K562 (cell line): Measurements from ENCODE around the gene RASAL3. TPM values are rescaled to one million over a fixed set of nuclear protein-coding genes. Genes with fewer than 3 reads are reported as not detected.

ENCODE experiments used
- ATAC-seq: fragments of 200-7000 bp; cut with Tn5 transposase; 3 replicates; pipeline ENCODE4 v1.9.1; 2020; ENCODE audit warnings: moderate library complexity
- BruUV-seq: library from RNA; stranded (reverse); fragments of 400-500 nt; replicated peaks from 2 replicates; lab custom pipeline; 2021; lab: Mats Ljungman, UMichigan
- CTCF ChIA-PET: fragments of 300-600 bp; formaldehyde crosslinking; extraction: SDS; loops from one replicate; lab custom pipeline; 2021; ENCODE audit warnings: low intra/inter-chr PET ratio; lab: Yijun Ruan, JAX
- POLR2A ChIA-PET: fragments of 300-600, 350-650 bp; sonication (Branson Sonifier 250); formaldehyde crosslinking; extraction: SDS; loops from one replicate; lab custom pipeline; 2021; ENCODE audit warnings: antibody characterized with exemption, inconsistent platforms; lab: Yijun Ruan, JAX
- DNase-seq, 4 experiments: peaks; one replicate each; pipeline versions ENCODE4 v3.0.0 to v3.0.0-alpha.2; 2011 to 2018; ENCODE audit warnings: low spot score in 3 of 4, mixed read lengths in 3 of 4; ENCODE audit errors: extremely low read depth in 1 of 4
- FAIRE-seq: peaks from 2 replicates; lab custom pipeline; 2011; peaks lifted over from hg19 to GRCh38; lab: Jason Lieb, UNC
- H2AFZ ChIP-seq: 2 replicates; pipeline ENCODE4 v1.6.0; 2011; ENCODE audit warnings: low read depth, low read length, control low read depth, inconsistent platforms
- H3K27ac ChIP-seq: fragments of 200-600 bp; 3 replicates; pipeline ENCODE4 v1.8.0; 2011; ENCODE audit warnings: low read depth, mild to moderate bottlenecking, control low read depth, inconsistent platforms, low read length, moderate library complexity, mixed read lengths; ENCODE audit errors: extremely low read depth
- H3K27me3 ChIP-seq, 2 experiments: fragments of 300-600 bp in 1 of 2; 2 replicates in 1 of 2; 3 replicates in 1 of 2; pipeline versions ENCODE4 v1.6.0 to v1.8.0; 2011; ENCODE audit warnings: inconsistent platforms in 2 of 2, low read length in 2 of 2, mild to moderate bottlenecking in 1 of 2, mixed read lengths in 1 of 2, moderate library complexity in 1 of 2; ENCODE audit not compliant: control insufficient read depth in 2 of 2, insufficient read depth in 2 of 2
- H3K36me3 ChIP-seq: fragments of 300-600 bp; 3 replicates; pipeline ENCODE4 v1.8.0; 2011; ENCODE audit warnings: mild to moderate bottlenecking, low read length, inconsistent platforms; ENCODE audit not compliant: control insufficient read depth, insufficient read depth
- H3K4me1 ChIP-seq, 2 experiments: fragments of 200-600 bp in 1 of 2; replicated peaks in 1 of 2; 2 replicates in 1 of 2; 3 replicates in 1 of 2; pipeline versions ENCODE4 v1.5.1 to v1.8.0; 2011; ENCODE audit warnings: inconsistent platforms in 2 of 2, low read length in 2 of 2, mild to moderate bottlenecking in 1 of 2, mixed read lengths in 1 of 2, moderate library complexity in 1 of 2; ENCODE audit not compliant: control insufficient read depth in 2 of 2, insufficient read depth in 2 of 2
- H3K4me2 ChIP-seq: 2 replicates; pipeline ENCODE4 v1.6.1; 2011; ENCODE audit warnings: low read length, control low read depth, inconsistent platforms, mixed read lengths; ENCODE audit not compliant: insufficient read depth
- H3K4me3 ChIP-seq: fragments of 200-600 bp; sonication (generic), shearing (Covaris generic); 2 replicates; pipeline ENCODE4 v1.5.1; 2016; ENCODE audit warnings: control low read depth, inconsistent platforms
- H3K79me2 ChIP-seq: fragments of 200-600 bp; 3 replicates; pipeline ENCODE4 v1.8.0; 2011; ENCODE audit warnings: low read length, inconsistent platforms; ENCODE audit not compliant: control insufficient read depth, insufficient read depth
- H3K9ac ChIP-seq, 2 experiments: 2 replicates each; pipeline versions ENCODE4 v1.6.0 to v1.6.1; 2011; ENCODE audit warnings: low read depth in 2 of 2, low read length in 2 of 2, control low read depth in 1 of 2, inconsistent platforms in 1 of 2, mild to moderate bottlenecking in 1 of 2, mixed read lengths in 1 of 2; ENCODE audit not compliant: insufficient read depth in 1 of 2
- H3K9me1 ChIP-seq: one replicate; pipeline ENCODE4 v1.6.0; 2011; ENCODE audit warnings: inconsistent platforms, mild to moderate bottlenecking, low read length, moderate library complexity; ENCODE audit not compliant: control insufficient read depth, insufficient read depth
- H3K9me3 ChIP-seq: replicated peaks from 2 replicates; pipeline ENCODE4 v1.5.1; 2011; ENCODE audit warnings: low read depth, low read length, inconsistent platforms; ENCODE audit not compliant: control insufficient read depth, insufficient read depth
- H4K20me1 ChIP-seq: replicated peaks from 2 replicates; pipeline ENCODE4 v1.6.1; 2011; ENCODE audit warnings: low read length, inconsistent platforms, mixed read lengths; ENCODE audit not compliant: control insufficient read depth, insufficient read depth
- E2F5 ChIP-seq: sonication (generic); formaldehyde crosslinking; IDR thresholded peaks from 2 replicates; pipeline ENCODE4 v1.8.0; 2022; ENCODE audit warnings: mild to moderate bottlenecking, missing genetic modification reagents
- PHF21A ChIP-seq: fragments of 450-650 bp; IDR thresholded peaks from 2 replicates; pipeline ENCODE4 v1.6.1; 2017; ENCODE audit warnings: low read depth, borderline replicate concordance
- RBFOX2 ChIP-seq: fragments of 200-400 bp; formaldehyde crosslinking; IDR thresholded peaks from 2 replicates; pipeline ENCODE4 v1.6.1; 2017; ENCODE audit warnings: low read depth, mild to moderate bottlenecking, low read length, moderate library complexity
- WGBS: fragments of 100-300 bp; shearing (Covaris generic); methylation state at CpG from one replicate; pipeline ENCODE4 v1.1.6; 2016; ENCODE audit warnings: low coverage, mixed read lengths; ENCODE audit not compliant: insufficient coverage; ENCODE audit errors: missing lambda C conversion rate; 5-methylcytosine and 5-hydroxymethylcytosine counted together
- in situ Hi-C: fragments of 300-500 bp; cut with MboI; formaldehyde crosslinking; loops from 4 replicates; pipeline ENCODE4 v1.15.0; 2018; ENCODE audit warnings: inconsistent platforms, mixed read lengths
- intact Hi-C: fragments of 100-400 bp; cut with micrococcal nuclease; formaldehyde crosslinking; loops from 2 replicates; pipeline ENCODE4 v1.14.2; 2022
- microRNA counts: library from miRNA; unstranded; fragments of <30 nt; microRNA quantifications from one replicate; lab custom pipeline; 2016
- microRNA-seq: library from miRNA; unstranded; fragments of <30 nt; microRNA quantifications from one replicate; pipeline ENCODE4, GENCODE V29; 2018; ENCODE audit warnings: borderline microRNAs expressed
- polyA plus RNA-seq, 8 experiments: library from polyadenylated mRNA; depleted of rRNA in 4 of 8; stranded (reverse) in 5 of 8; unstranded in 3 of 8; fragments of >200 nt; fragmentation: Nextera tagmentation in 2 of 8; fragmentation: Illumina TruSeq in 1 of 8; extraction: Ambion mirVana in 2 of 8; extraction: Trizol in 1 of 8; gene quantifications; 2 replicates each; pipeline versions ENCODE4 v1.2.1 to v1.2.3, GENCODE V29; 2011 to 2014; ENCODE audit warnings: inconsistent platforms in 1 of 8, missing spikeins in 1 of 8
- small RNA-seq: library from RNA; depleted of rRNA; stranded (forward); fragments of <200 nt; gene quantifications from one replicate; pipeline ENCODE3, GENCODE V24; 2014
- total RNA-seq, 7 experiments: library from RNA; depleted of rRNA in 6 of 7; stranded (reverse); fragments of >200 nt in 6 of 7; fragmentation: Illumina TruSeq in 2 of 7; extraction: Trizol in 2 of 7; gene quantifications; 2 replicates each; pipeline versions ENCODE4 v1.2.1 to v1.2.3, GENCODE V29; 2011 to 2021; ENCODE audit warnings: low replicate concordance in 1 of 7

Gene RASAL3
- total and polyA plus RNA-seq, 9 of the 15 experiments (the other 6 are each of a cell fraction or from before 2014, with no cell fraction given) = 0.07 to 0.44 TPM; not detected in 7

GRCh38 chr19:15402411-15403150 is 61.8 kb downstream of the RASAL3 start:
- Histone ChIP-seq H3K4me2 (no peak overlapping the region), H4K20me1 (peaks cover 20% of the 10 kb centered on the region)
- TF ChIP-seq PHF21A (no peak), E2F5 (CRISPR knock-in tag) (no peak), RBFOX2 (peak; percentile 45; the same call in 1 of the 2 replicates)
- TF ChIP-seq, all 486 proteins: peak for 1
- in situ Hi-C loops = no loop called here
- intact Hi-C loops = no loop called here
- H3K9me1 ChIP-seq = peaks cover 5% of the 10 kb centered on the region
- no peaks in the 10 kb centered on the region for H3K9me3 ChIP-seq
- peaks cover 91% of the 10 kb centered on the region for H3K36me3 ChIP-seq
- peak overlapping the region in 1 of 2 experiments; percentile 41; a peak in 1 of 4 replicates for H3K9ac ChIP-seq
- peaks cover 63% of the 10 kb centered on the region for H3K79me2 ChIP-seq
- FAIRE-seq = no peak
- H3K27ac ChIP-seq = no peak overlapping the region
- BruUV-seq = no TSS peak
- ChIA-PET POLR2A (interaction anchor here (0.9 to 1.9 kb wide), 4 partner anchors 11 to 24 kb away, joined by 3 to 7 read pairs (median 4); partner anchors contain the start of gene AKAP8L), CTCF (no interaction called here)
- H3K4me3 ChIP-seq = no peak overlapping the region
- no peak for DNase-seq
- H3K4me1 ChIP-seq = peaks cover 2 to 16% of the 10 kb centered on the region in 2 experiments; a peak in 4 of 5 replicates
- no peaks in the 10 kb centered on the region for H3K27me3 ChIP-seq
- no peak for ATAC-seq
- WGBS = 96% methylated on average over 14 of the region's 15 CpGs
- no peak overlapping the region for H2AFZ ChIP-seq

MicroRNA genes within 50 kb of the gene (microRNA counts, 767-probe panel; counts per million panel counts)
- 870 counts per million, percentile 17 among the panel's probes with 10 or more counts for microRNA hsa-miR-1470 (lab: Ali Mortazavi, UCI)

Small RNA genes within 50 kb of the gene (microRNA-seq; reads per million reads assigned to microRNA genes)
- not detected for gene MIR1470

Small RNA genes within 50 kb of the gene (small RNA-seq; reads per million reads assigned to genes)
- not detected for gene MIR1470

Other genes starting within 250 kb of the RASAL3 start
Only the 7 nearest of the 10 such genes appear.
- 15.6 and 24.0 TPM in 2 replicates for gene BRD4, start 132.0 kb downstream of the RASAL3 start, total RNA-seq (2014; rRNA removed)
- 11.3 and 13.0 TPM in 2 replicates for gene BRD4, start 132.0 kb downstream of the RASAL3 start, total RNA-seq (2014; rRNA removed; fragmentation: Illumina TruSeq; extraction: Trizol)
- gene BRD4, start 132.0 kb downstream of the RASAL3 start, total RNA-seq (2015; rRNA removed; fragmentation: Illumina TruSeq; extraction: Trizol) = 16.1 and 18.2 TPM in 2 replicates
- gene BRD4, start 132.0 kb downstream of the RASAL3 start, total RNA-seq (2021) = 93.7 and 105 TPM in 2 replicates
- gene BRD4, start 132.0 kb downstream of the RASAL3 start, polyA plus RNA-seq (2011; rRNA removed) = 8.9 and 11.0 TPM in 2 replicates
- 35.3 and 43.4 TPM in 2 replicates for gene BRD4, start 132.0 kb downstream of the RASAL3 start, polyA plus RNA-seq (2014; fragmentation: Illumina TruSeq; extraction: Trizol)
- gene BRD4, start 132.0 kb downstream of the RASAL3 start, polyA plus RNA-seq (2014; fragmentation: Nextera tagmentation; extraction: Ambion mirVana) = 1 to 10 TPM; 1.8 to 5.4 TPM
- gene BRD4, start 132.0 kb downstream of the RASAL3 start, polyA plus RNA-seq (2014; rRNA removed) = 23.3 and 24.3 TPM in 2 replicates
- gene AKAP8, start 84.8 kb downstream of the RASAL3 start, total RNA-seq (2014; rRNA removed) = 33.5 and 34.2 TPM in 2 replicates
- gene AKAP8, start 84.8 kb downstream of the RASAL3 start, total RNA-seq (2014; rRNA removed; fragmentation: Illumina TruSeq; extraction: Trizol) = 13.3 and 13.8 TPM in 2 replicates
- gene AKAP8, start 84.8 kb downstream of the RASAL3 start, total RNA-seq (2015; rRNA removed; fragmentation: Illumina TruSeq; extraction: Trizol) = 20.2 and 22.6 TPM in 2 replicates
- 49.9 and 56.5 TPM in 2 replicates for gene AKAP8, start 84.8 kb downstream of the RASAL3 start, total RNA-seq (2021)
- gene AKAP8, start 84.8 kb downstream of the RASAL3 start, polyA plus RNA-seq (2011; rRNA removed) = 15.0 and 18.4 TPM in 2 replicates
- gene AKAP8, start 84.8 kb downstream of the RASAL3 start, polyA plus RNA-seq (2014; fragmentation: Illumina TruSeq; extraction: Trizol) = 14.6 and 17.0 TPM in 2 replicates
- 1 to 10 TPM; 3.4 to 4.4 TPM for gene AKAP8, start 84.8 kb downstream of the RASAL3 start, polyA plus RNA-seq (2014; fragmentation: Nextera tagmentation; extraction: Ambion mirVana)
- 25.5 and 27.4 TPM in 2 replicates for gene AKAP8, start 84.8 kb downstream of the RASAL3 start, polyA plus RNA-seq (2014; rRNA removed)
- gene AKAP8L, start 45.6 kb downstream of the RASAL3 start, total RNA-seq (2014; rRNA removed) = 108 and 121 TPM in 2 replicates
- gene AKAP8L, start 45.6 kb downstream of the RASAL3 start, total RNA-seq (2014; rRNA removed; fragmentation: Illumina TruSeq; extraction: Trizol) = 61.1 and 65.5 TPM in 2 replicates
- gene AKAP8L, start 45.6 kb downstream of the RASAL3 start, total RNA-seq (2015; rRNA removed; fragmentation: Illumina TruSeq; extraction: Trizol) = 66.6 and 70.7 TPM in 2 replicates
- 107 and 116 TPM in 2 replicates for gene AKAP8L, start 45.6 kb downstream of the RASAL3 start, total RNA-seq (2021)
- gene AKAP8L, start 45.6 kb downstream of the RASAL3 start, polyA plus RNA-seq (2011; rRNA removed) = 56.8 and 95.7 TPM in 2 replicates
- gene AKAP8L, start 45.6 kb downstream of the RASAL3 start, polyA plus RNA-seq (2014; fragmentation: Illumina TruSeq; extraction: Trizol) = 75.8 and 84.0 TPM in 2 replicates
- gene AKAP8L, start 45.6 kb downstream of the RASAL3 start, polyA plus RNA-seq (2014; fragmentation: Nextera tagmentation; extraction: Ambion mirVana) = 1 to 10 TPM; 2.4 to 7.0 TPM
- gene AKAP8L, start 45.6 kb downstream of the RASAL3 start, polyA plus RNA-seq (2014; rRNA removed) = 92.5 and 111 TPM in 2 replicates
- gene WIZ, start 14.6 kb downstream of the RASAL3 start, total RNA-seq (2014; rRNA removed) = 13.9 and 16.0 TPM in 2 replicates
- 1.1 and 1.3 TPM in 2 replicates for gene WIZ, start 14.6 kb downstream of the RASAL3 start, total RNA-seq (2014; rRNA removed; fragmentation: Illumina TruSeq; extraction: Trizol)
- gene WIZ, start 14.6 kb downstream of the RASAL3 start, total RNA-seq (2015; rRNA removed; fragmentation: Illumina TruSeq; extraction: Trizol) = 4.8 and 5.4 TPM in 2 replicates
- gene WIZ, start 14.6 kb downstream of the RASAL3 start, total RNA-seq (2021) = 32.7 and 37.5 TPM in 2 replicates
- gene WIZ, start 14.6 kb downstream of the RASAL3 start, polyA plus RNA-seq (2011; rRNA removed) = 3.7 and 4.7 TPM in 2 replicates
- 9.4 and 22.9 TPM in 2 replicates for gene WIZ, start 14.6 kb downstream of the RASAL3 start, polyA plus RNA-seq (2014; fragmentation: Illumina TruSeq; extraction: Trizol)
- gene WIZ, start 14.6 kb downstream of the RASAL3 start, polyA plus RNA-seq (2014; fragmentation: Nextera tagmentation; extraction: Ambion mirVana) = under 1 TPM; 0.06 to 0.08 TPM
- gene WIZ, start 14.6 kb downstream of the RASAL3 start, polyA plus RNA-seq (2014; rRNA removed) = 19.1 and 21.8 TPM in 2 replicates
- not detected in 2 replicates for gene PGLYRP2, start 15.0 kb upstream of the RASAL3 start, total RNA-seq (2014; rRNA removed)
- gene PGLYRP2, start 15.0 kb upstream of the RASAL3 start, total RNA-seq (2014; rRNA removed; fragmentation: Illumina TruSeq; extraction: Trizol) = not detected in 2 replicates
- gene PGLYRP2, start 15.0 kb upstream of the RASAL3 start, total RNA-seq (2015; rRNA removed; fragmentation: Illumina TruSeq; extraction: Trizol) = not detected in 2 replicates
- gene PGLYRP2, start 15.0 kb upstream of the RASAL3 start, total RNA-seq (2021) = not detected in 2 replicates
- gene PGLYRP2, start 15.0 kb upstream of the RASAL3 start, polyA plus RNA-seq (2011; rRNA removed) = not detected in 2 replicates
- gene PGLYRP2, start 15.0 kb upstream of the RASAL3 start, polyA plus RNA-seq (2014; fragmentation: Illumina TruSeq; extraction: Trizol) = not detected in 2 replicates
- gene PGLYRP2, start 15.0 kb upstream of the RASAL3 start, polyA plus RNA-seq (2014; fragmentation: Nextera tagmentation; extraction: Ambion mirVana) = not detected
- not detected in 2 replicates for gene PGLYRP2, start 15.0 kb upstream of the RASAL3 start, polyA plus RNA-seq (2014; rRNA removed)
- not detected in 2 replicates for gene CYP4F22, start 44.0 kb upstream of the RASAL3 start, total RNA-seq (2014; rRNA removed)
- gene CYP4F22, start 44.0 kb upstream of the RASAL3 start, total RNA-seq (2014; rRNA removed; fragmentation: Illumina TruSeq; extraction: Trizol) = not detected in 2 replicates
- gene CYP4F22, start 44.0 kb upstream of the RASAL3 start, total RNA-seq (2015; rRNA removed; fragmentation: Illumina TruSeq; extraction: Trizol) = not detected in 2 replicates
- gene CYP4F22, start 44.0 kb upstream of the RASAL3 start, total RNA-seq (2021) = not detected in 2 replicates
- not detected in 2 replicates for gene CYP4F22, start 44.0 kb upstream of the RASAL3 start, polyA plus RNA-seq (2011; rRNA removed)
- not detected in 2 replicates for gene CYP4F22, start 44.0 kb upstream of the RASAL3 start, polyA plus RNA-seq (2014; fragmentation: Illumina TruSeq; extraction: Trizol)
- gene CYP4F22, start 44.0 kb upstream of the RASAL3 start, polyA plus RNA-seq (2014; fragmentation: Nextera tagmentation; extraction: Ambion mirVana) = not detected
- gene CYP4F22, start 44.0 kb upstream of the RASAL3 start, polyA plus RNA-seq (2014; rRNA removed) = not detected in 2 replicates
- not detected in 2 replicates for gene CYP4F8, start 150.7 kb upstream of the RASAL3 start, total RNA-seq (2014; rRNA removed)
- gene CYP4F8, start 150.7 kb upstream of the RASAL3 start, total RNA-seq (2014; rRNA removed; fragmentation: Illumina TruSeq; extraction: Trizol) = not detected in 2 replicates
- gene CYP4F8, start 150.7 kb upstream of the RASAL3 start, total RNA-seq (2015; rRNA removed; fragmentation: Illumina TruSeq; extraction: Trizol) = not detected in 2 replicates
- not detected in 2 replicates for gene CYP4F8, start 150.7 kb upstream of the RASAL3 start, total RNA-seq (2021)
- not detected in 2 replicates for gene CYP4F8, start 150.7 kb upstream of the RASAL3 start, polyA plus RNA-seq (2011; rRNA removed)
- not detected in 2 replicates for gene CYP4F8, start 150.7 kb upstream of the RASAL3 start, polyA plus RNA-seq (2014; fragmentation: Illumina TruSeq; extraction: Trizol)
- gene CYP4F8, start 150.7 kb upstream of the RASAL3 start, polyA plus RNA-seq (2014; fragmentation: Nextera tagmentation; extraction: Ambion mirVana) = not detected
- not detected in 2 replicates for gene CYP4F8, start 150.7 kb upstream of the RASAL3 start, polyA plus RNA-seq (2014; rRNA removed)